HG03571 (cell line): ENCODE measurements around the gene TSPY2.
"Not testable (repeated sequence)": the region's sequence is repeated elsewhere in the genome, so short reads cannot be mapped to it uniquely, and the experiment has no call there.

Experiments
- ATAC-seq: cut with Tn5 transposase; IDR thresholded peaks from one replicate; pipeline ENCODE4 v1.9.1; 2021; ENCODE audit not compliant: unreplicated experiment

The TSPY2 gene, protein sequence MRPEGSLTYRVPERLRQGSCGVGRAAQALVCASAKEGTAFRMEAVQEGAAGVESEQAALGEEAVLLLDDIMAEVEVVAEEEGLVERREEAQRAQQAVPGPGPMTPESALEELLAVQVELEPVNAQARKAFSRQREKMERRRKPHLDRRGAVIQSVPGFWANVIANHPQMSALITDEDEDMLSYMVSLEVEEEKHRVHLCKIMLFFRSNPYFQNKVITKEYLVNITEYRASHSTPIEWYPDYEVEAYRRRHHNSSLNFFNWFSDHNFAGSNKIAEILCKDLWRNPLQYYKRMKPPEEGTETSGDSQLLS

GRCh38 chrY:6245923-6246322, at the start of gene TSPY2:
TSS of gene TSPY2 (plus strand) at chrY:6246223. CDS start at chrY:6246269, 46 bp downstream.
- not testable (repeated sequence) for ATAC-seq

DNA sequence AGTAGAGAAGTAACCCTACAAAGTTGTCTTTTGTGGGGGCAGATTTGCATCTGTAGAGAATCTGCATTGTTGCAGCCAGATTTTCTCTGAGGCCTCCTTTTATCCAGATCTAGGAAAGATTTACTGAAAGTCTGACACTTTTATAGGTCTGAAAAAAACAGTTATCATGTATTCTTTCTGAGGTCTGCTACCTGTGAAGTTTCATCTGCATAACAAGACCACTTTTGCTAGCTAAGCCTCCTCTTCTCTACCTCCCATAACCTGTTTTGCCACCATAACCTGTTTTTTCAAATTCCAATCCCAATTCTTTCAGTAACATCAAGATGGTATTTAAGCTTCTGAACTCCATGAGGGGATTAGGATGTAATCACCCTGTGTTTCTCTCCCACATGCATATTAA, 36.5 kb upstream of the TSPY2 start:
- not testable (repeated sequence) for ATAC-seq

DNA sequence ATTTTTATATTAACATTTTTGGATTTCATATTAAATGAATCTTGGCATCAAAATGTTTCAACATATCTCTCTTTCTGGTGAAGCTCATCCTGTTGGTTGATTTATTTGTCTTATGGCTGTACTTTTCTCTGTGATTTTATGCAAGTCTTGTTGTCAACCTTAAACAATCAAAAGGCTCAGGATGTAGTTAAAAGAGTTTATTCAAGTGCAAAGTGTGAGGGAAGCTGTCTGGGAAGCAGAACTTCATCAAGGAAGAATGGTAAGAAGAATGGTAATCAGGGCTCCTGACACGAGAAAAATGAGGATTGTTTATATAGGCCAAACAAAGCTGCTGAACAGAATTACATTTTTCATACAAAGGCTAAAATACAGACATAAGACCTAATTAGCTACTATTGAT, 29.0 kb upstream of the TSPY2 start:
- not testable (repeated sequence) for ATAC-seq

DNA sequence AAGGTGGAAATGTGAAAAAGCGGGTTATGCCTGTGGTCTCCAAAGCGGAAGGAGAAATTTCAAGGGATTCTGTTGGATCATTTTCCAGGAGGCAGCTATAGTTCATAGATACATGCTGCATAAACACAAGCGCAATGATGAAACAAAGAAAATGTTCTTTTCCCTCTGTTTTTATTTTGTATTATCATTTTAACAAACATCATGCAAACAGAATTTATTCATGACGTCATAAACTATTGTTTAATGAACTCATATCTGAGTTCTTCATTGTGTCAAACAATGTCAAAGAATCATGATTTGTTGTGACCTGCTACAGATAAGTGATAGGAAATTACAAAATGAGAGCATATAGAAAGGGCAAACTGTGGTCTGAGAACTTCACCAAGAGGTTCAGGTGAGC, 23.8 kb downstream of the TSPY2 start:
- ATAC-seq, result not testable (repeated sequence)
